Activated T-helper 17 cell treated with anti-CD3 and anti-CD28 coated beads, Interleukin-2, amount 50 U/mL, for 72 hours (primary cell): ENCODE results near the gene RMND5B. TPM values are rescaled to one million over a fixed set of nuclear protein-coding genes. Genes with fewer than 3 reads are reported as not detected.

Experiments
- ATAC-seq: fragments of 150-1000 bp; cut with Tn5 transposase; replicated peaks from 2 replicates; pipeline ENCODE4 v1.10.0; 2021; ENCODE audit warnings: mild to moderate bottlenecking, moderate library complexity
- H3K27ac Mint-ChIP-seq: one replicate; pipeline ENCODE4 v1.8.0; 2022; ENCODE audit warnings: mixed read lengths
- H3K27me3 Mint-ChIP-seq: one replicate; pipeline ENCODE4 v1.8.0; 2022; ENCODE audit warnings: mixed read lengths
- H3K36me3 Mint-ChIP-seq: one replicate; pipeline ENCODE4 v1.8.0; 2022; ENCODE audit warnings: low read depth, mild to moderate bottlenecking, mixed read lengths
- H3K4me1 Mint-ChIP-seq: one replicate; pipeline ENCODE4 v1.8.0; 2022; ENCODE audit warnings: mixed read lengths
- H3K4me3 Mint-ChIP-seq: one replicate; pipeline ENCODE4 v1.8.0; 2022; ENCODE audit warnings: mild to moderate bottlenecking, mixed read lengths
- H3K9me3 Mint-ChIP-seq: one replicate; pipeline ENCODE4 v1.8.0; 2022; ENCODE audit warnings: mixed read lengths
- total RNA-seq, 2 donors: library from RNA; stranded (reverse); gene quantifications; one replicate each; pipeline ENCODE4 v1.2.3, GENCODE V29; 2022

RMND5B gene
- total RNA-seq, 2 donors from 2014 or later, result 15.9 to 24.5 TPM

- H3K4me1 Mint-ChIP-seq, result peaks cover under 1% of the 10 kb centered on the region
- no peaks in the 10 kb centered on the region for H3K9me3 Mint-ChIP-seq
- peak overlapping the region; percentile 0 for H3K27ac Mint-ChIP-seq
- peaks cover 83% of the 10 kb centered on the region for H3K36me3 Mint-ChIP-seq
- no peak overlapping the region for H3K4me3 Mint-ChIP-seq
- H3K27me3 Mint-ChIP-seq, result no peaks in the 10 kb centered on the region
- ATAC-seq, result no peak
Observed at GRCh38 chr5:178136990-178137389, 6.2 kb downstream of the RMND5B start.

DNA sequence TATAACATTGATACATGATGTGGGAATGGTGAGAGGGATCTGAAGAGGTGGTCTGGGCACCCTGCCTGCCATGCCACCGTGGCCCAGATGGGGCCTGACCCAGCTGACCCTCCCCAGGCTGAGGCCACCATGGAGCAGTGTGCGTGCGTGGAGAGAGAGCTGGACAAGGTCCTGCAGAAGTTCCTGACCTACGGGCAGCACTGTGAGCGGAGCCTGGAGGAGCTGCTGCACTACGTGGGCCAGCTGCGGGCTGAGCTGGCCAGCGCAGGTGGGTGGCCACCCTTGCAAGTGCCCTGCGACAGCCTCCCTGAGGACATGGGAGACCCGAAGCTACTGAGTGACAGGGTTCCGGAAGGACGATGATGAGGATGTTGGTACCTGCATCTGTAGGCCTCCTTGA, 7.2 kb downstream of the RMND5B start:
- no peaks in the 10 kb centered on the region for H3K27me3 Mint-ChIP-seq
- H3K4me1 Mint-ChIP-seq, result no peaks in the 10 kb centered on the region
- ATAC-seq, result no peak
- H3K36me3 Mint-ChIP-seq, result peaks cover 88% of the 10 kb centered on the region
- H3K27ac Mint-ChIP-seq, result no peak overlapping the region
- no peaks in the 10 kb centered on the region for H3K9me3 Mint-ChIP-seq
- no peak overlapping the region for H3K4me3 Mint-ChIP-seq

- ATAC-seq, result no peak
- H3K27ac Mint-ChIP-seq, result no peak overlapping the region
- H3K36me3 Mint-ChIP-seq, result peaks cover 91% of the 10 kb centered on the region
- H3K4me1 Mint-ChIP-seq, result peaks cover 3% of the 10 kb centered on the region
- no peaks in the 10 kb centered on the region for H3K27me3 Mint-ChIP-seq
- H3K4me3 Mint-ChIP-seq, result no peak overlapping the region
- H3K9me3 Mint-ChIP-seq, result no peaks in the 10 kb centered on the region
Observed at GRCh38 chr5:178141550-178141949, 10.7 kb downstream of the RMND5B start.

GRCh38 chr5:178142642-178143041, 11.8 kb downstream of the RMND5B start:
- peaks cover 5% of the 10 kb centered on the region for H3K4me1 Mint-ChIP-seq
- no peaks in the 10 kb centered on the region for H3K27me3 Mint-ChIP-seq
- H3K27ac Mint-ChIP-seq, result no peak overlapping the region
- no peaks in the 10 kb centered on the region for H3K9me3 Mint-ChIP-seq
- H3K36me3 Mint-ChIP-seq, result peaks cover 92% of the 10 kb centered on the region
- no peak overlapping the region for H3K4me3 Mint-ChIP-seq
- no peak for ATAC-seq

DNA sequence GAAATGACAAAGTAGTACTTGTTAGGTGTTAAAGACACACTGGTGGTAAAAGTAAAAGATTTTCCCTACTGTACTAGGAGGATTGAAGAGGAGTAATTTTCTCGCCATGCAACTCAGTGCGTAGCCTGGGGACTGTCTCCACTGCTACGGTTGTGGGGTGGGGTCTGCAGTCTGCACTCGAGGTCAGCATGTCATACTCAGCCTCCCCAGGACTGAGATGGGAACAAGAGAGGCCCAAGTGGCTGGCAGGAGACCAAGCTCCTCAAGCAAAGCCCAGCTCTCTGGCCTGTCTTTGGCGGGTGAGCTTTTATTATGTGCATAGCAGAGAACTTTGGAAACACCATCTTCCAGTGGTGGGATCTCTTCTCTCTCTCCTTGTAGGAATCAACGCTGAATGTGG, 12.4 kb downstream of the RMND5B start:
- H3K4me1 Mint-ChIP-seq, result peaks cover 7% of the 10 kb centered on the region
- no peaks in the 10 kb centered on the region for H3K27me3 Mint-ChIP-seq
- peaks cover 92% of the 10 kb centered on the region for H3K36me3 Mint-ChIP-seq
- no peak overlapping the region for H3K4me3 Mint-ChIP-seq
- ATAC-seq, result no peak
- no peaks in the 10 kb centered on the region for H3K9me3 Mint-ChIP-seq
- no peak overlapping the region for H3K27ac Mint-ChIP-seq

GRCh38 chr5:178143901-178144300, 13.1 kb downstream of the RMND5B start:
- no peaks in the 10 kb centered on the region for H3K27me3 Mint-ChIP-seq
- no peak for ATAC-seq
- H3K27ac Mint-ChIP-seq, result no peak overlapping the region
- peaks cover 11% of the 10 kb centered on the region for H3K4me1 Mint-ChIP-seq
- no peaks in the 10 kb centered on the region for H3K9me3 Mint-ChIP-seq
- H3K4me3 Mint-ChIP-seq, result no peak overlapping the region
- H3K36me3 Mint-ChIP-seq, result peaks cover 92% of the 10 kb centered on the region

DNA sequence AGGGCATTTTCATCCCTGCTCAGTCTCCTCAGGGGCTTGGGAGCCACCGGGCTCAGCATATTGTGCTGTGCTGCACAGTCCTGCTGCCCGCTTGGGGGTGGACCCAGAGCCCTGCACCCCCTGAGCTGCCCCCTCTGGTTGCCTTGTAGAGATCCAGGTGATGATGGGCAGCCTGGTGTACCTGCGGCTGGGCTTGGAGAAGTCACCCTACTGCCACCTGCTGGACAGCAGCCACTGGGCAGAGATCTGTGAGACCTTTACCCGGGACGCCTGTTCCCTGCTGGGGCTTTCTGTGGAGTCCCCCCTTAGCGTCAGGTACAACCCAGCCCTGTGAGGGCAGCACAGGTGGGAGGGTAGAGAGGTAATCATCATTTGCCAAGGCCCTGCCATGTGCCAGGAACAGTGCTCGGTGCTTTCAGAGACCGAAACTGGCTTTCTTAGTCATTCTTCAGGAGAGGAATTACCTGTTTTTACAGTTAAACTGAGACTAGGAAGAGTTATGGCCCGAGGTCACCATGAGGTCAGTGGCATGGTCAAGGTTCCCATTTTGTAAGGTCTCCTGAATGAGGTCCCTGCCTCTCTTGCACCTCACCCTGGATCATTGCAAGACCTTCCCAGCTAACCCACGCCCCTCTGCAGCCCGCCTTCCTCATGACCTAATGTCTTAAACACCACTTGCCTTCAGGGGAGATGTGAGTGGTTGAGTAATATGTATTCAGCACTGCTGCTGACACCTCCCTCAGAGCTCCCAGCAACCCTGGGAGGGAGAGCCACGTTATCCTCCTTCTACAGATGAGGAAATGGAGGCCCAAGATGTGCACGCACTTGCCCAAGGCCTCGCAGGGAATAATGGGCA, 15.4 kb downstream of the RMND5B start:
- Mint-ChIP-seq H3K27me3 (no peaks in the 10 kb centered on the region), H3K27ac (peak overlapping the region; percentile 85), H3K4me1 (peaks cover 23% of the 10 kb centered on the region), H3K4me3 (peak overlapping the region; percentile 4), H3K36me3 (peaks cover 97% of the 10 kb centered on the region), H3K9me3 (no peaks in the 10 kb centered on the region)
- peak; percentile 70 for ATAC-seq

DNA sequence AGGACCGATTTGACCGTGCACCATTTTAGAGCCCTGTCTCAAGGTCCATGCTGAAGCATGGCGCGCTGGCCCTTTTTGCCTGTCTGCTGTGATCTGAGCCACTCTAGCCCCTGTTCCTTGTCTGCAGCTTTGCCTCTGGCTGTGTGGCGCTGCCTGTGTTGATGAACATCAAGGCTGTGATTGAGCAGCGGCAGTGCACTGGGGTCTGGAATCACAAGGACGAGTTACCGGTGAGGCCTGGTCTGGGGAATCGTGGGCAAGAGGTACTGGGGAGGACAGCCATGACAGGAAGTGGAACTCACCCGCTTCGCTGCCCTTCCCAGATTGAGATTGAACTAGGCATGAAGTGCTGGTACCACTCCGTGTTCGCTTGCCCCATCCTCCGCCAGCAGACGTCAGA, 16.6 kb downstream of the RMND5B start:
- no peak overlapping the region for H3K4me3 Mint-ChIP-seq
- peak overlapping the region; percentile 74 for H3K27ac Mint-ChIP-seq
- no peaks in the 10 kb centered on the region for H3K9me3 Mint-ChIP-seq
- H3K27me3 Mint-ChIP-seq, result no peaks in the 10 kb centered on the region
- no peak for ATAC-seq
- H3K4me1 Mint-ChIP-seq, result peaks cover 32% of the 10 kb centered on the region
- H3K36me3 Mint-ChIP-seq, result peaks cover 97% of the 10 kb centered on the region

DNA sequence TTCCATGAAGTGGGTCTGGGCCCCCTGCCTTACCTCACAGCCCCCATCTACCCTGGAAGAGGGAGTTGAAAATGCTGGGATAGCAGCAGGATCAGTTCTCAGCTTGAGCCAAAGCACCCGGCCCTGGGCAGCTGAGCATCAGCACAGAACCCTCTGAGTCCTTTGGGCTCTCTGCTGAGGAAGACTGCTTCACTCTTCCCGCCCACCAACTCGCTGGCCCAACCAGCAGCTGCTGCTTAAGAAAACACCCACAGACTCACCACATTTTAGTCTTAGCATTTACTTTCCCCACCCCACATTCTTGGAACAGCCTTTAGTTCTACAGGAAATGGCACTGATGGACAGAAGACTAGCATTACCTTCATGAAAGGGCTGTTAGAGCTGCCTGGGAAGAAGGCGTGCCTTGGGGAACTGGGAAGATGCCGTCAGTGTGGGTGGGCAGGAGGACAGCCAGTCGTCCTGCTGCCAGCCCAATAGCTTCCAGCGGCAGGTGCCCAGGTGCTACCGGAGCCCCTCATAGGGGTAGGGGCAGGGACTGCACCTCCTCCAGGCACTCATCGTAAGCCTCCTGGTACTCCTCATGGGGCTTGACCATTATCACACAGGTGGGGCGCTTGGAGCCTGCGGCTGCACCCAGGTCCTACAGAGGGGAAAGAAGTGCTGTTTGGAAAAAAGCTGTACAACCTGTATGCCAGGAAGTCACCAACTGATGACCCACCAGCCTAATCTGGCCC, 18.6 kb downstream of the RMND5B start:
- Mint-ChIP-seq H3K36me3 (peaks cover 93% of the 10 kb centered on the region), H3K9me3 (no peaks in the 10 kb centered on the region), H3K4me1 (peaks cover 35% of the 10 kb centered on the region), H3K27me3 (no peaks in the 10 kb centered on the region), H3K4me3 (peak overlapping the region; percentile 89), H3K27ac (peak overlapping the region; percentile 74)
- ATAC-seq, result peak; percentile 4

GRCh38 chr5:178150977-178151734, 20.3 kb downstream of the RMND5B start:
- Mint-ChIP-seq H3K27me3 (no peaks in the 10 kb centered on the region), H3K27ac (peak overlapping the region; percentile 74), H3K9me3 (no peaks in the 10 kb centered on the region), H3K36me3 (peaks cover 78% of the 10 kb centered on the region), H3K4me3 (peak overlapping the region; percentile 89), H3K4me1 (peaks cover 35% of the 10 kb centered on the region)
- no peak for ATAC-seq

- H3K9me3 Mint-ChIP-seq, result no peaks in the 10 kb centered on the region
- ATAC-seq, result no peak
- peak overlapping the region; percentile 89 for H3K4me3 Mint-ChIP-seq
- peaks cover 29% of the 10 kb centered on the region for H3K4me1 Mint-ChIP-seq
- H3K27ac Mint-ChIP-seq, result peak overlapping the region; percentile 68
- peaks cover 62% of the 10 kb centered on the region for H3K36me3 Mint-ChIP-seq
- no peaks in the 10 kb centered on the region for H3K27me3 Mint-ChIP-seq
Observed at GRCh38 chr5:178152491-178153444, 22.0 kb downstream of the RMND5B start.

GRCh38 chr5:178153530-178154340, 22.9 kb downstream of the RMND5B start, which contains the start of gene NHP2:
NHP2 (minus strand) TSS chr5:178153885; CDS start chr5:178153817, 68 bp downstream.
- H3K36me3 Mint-ChIP-seq, result peaks cover 52% of the 10 kb centered on the region
- H3K9me3 Mint-ChIP-seq, result no peaks in the 10 kb centered on the region
- peaks cover 24% of the 10 kb centered on the region for H3K4me1 Mint-ChIP-seq
- peak within 1 kb of the TSS; percentile 89 for H3K4me3 Mint-ChIP-seq
- H3K27ac Mint-ChIP-seq, result peak within 1 kb of the TSS; percentile 88
- ATAC-seq, result peak; percentile 98
- H3K27me3 Mint-ChIP-seq, result no peaks in the 10 kb centered on the region

DNA sequence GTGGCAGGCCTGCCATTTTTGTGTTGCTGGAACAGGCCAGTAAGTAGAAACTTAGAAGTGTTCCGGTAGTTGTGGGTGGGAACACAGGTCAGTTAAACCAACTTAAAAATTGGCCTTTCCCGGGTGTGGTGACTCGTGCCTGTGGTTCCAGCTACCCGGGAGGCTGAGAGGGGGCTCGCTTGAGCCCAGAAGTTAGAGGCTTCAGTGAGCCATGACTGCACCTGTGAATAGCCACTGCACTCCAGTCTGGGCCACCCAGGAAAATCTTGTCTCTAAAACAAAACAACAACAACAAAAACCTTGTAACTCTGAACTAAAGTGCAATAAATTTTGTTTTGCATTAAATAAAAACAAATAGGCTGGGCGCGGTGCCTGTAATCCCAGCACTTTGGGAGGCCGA, 24.3 kb downstream of the RMND5B start:
- H3K4me1 Mint-ChIP-seq, result peaks cover 21% of the 10 kb centered on the region
- no peaks in the 10 kb centered on the region for H3K9me3 Mint-ChIP-seq
- H3K4me3 Mint-ChIP-seq, result peak overlapping the region; percentile 89
- peaks cover 39% of the 10 kb centered on the region for H3K36me3 Mint-ChIP-seq
- H3K27ac Mint-ChIP-seq, result no peak overlapping the region
- no peak for ATAC-seq
- H3K27me3 Mint-ChIP-seq, result no peaks in the 10 kb centered on the region
